Measurements from ENCODE around the gene STEAP1B.
"Not testable (repeated sequence)": the region's sequence is repeated elsewhere in the genome, so short reads cannot be mapped to it uniquely, and the experiment has no call there.

The STEAP1B gene

GRCh38 chr7:22457471-22457870 is 42.5 kb downstream of the STEAP1B start:
- in situ Hi-C loops (cut with MboI; ENCODE audit: low sequenced_read_pairs), result no loop called here

GRCh38 chr7:22454446-22454845 is 45.5 kb downstream of the STEAP1B start:
- in situ Hi-C loops (cut with MboI; ENCODE audit: low sequenced_read_pairs), result no loop called here

- in situ Hi-C loops (cut with MboI; ENCODE audit: low sequenced_read_pairs), result no loop called here
Observed at GRCh38 chr7:22452960-22453558, 46.9 kb downstream of the STEAP1B start.

GRCh38 chr7:22452142-22452959 is 47.6 kb downstream of the STEAP1B start:
- in situ Hi-C loops (cut with MboI; ENCODE audit: low sequenced_read_pairs), result no loop called here

- in situ Hi-C loops (cut with MboI; ENCODE audit: low sequenced_read_pairs), result not testable (repeated sequence)
Observed at GRCh38 chr7:22450013-22450412, 50.0 kb downstream of the STEAP1B start.

DNA sequence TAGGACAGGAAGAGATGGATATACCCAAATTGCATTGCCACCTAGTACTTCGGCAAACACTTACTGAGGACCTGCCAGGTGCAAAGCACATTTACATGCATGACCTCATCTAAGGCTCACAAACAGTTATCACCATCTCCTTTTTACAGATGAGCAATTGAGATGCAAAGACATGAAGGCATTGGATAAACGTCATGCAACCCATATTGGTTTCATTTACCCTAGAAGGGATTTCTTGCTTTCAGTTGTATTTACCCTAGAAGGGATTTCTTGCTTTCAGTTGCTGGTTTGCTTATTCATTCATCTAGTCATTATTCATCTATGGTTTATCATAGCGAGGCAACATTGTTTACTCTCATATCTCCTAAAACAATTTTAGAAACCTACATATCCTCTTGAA is 52.2 kb downstream of the STEAP1B start:
- in situ Hi-C loops (cut with MboI; ENCODE audit: low sequenced_read_pairs), result no loop called here

DNA sequence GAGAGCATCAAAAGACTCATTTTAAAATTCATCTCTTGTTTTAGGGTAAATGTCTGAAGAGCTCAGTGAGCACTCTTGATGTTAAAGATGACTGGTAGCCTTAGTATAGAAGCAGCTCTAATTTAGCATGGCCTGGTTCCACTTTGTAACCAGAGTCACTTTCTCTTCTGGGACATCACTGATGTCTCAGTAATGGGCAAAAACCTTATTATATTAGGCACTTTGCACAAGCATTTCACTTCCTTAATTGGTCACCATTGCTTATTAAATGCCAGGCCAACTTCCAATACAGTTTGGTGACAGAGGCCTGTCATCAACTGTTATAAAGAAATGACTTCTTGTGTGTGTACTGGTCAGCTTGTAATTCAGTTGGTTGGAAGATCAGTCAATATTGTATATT is 53.0 kb downstream of the STEAP1B start:
- in situ Hi-C loops (cut with MboI; ENCODE audit: low sequenced_read_pairs), result no loop called here

GRCh38 chr7:22445853-22446252 is 54.1 kb downstream of the STEAP1B start:
- in situ Hi-C loops (cut with MboI; ENCODE audit: low sequenced_read_pairs), result no loop called here

- in situ Hi-C loops (cut with MboI; ENCODE audit: low sequenced_read_pairs), result no loop called here
Observed at GRCh38 chr7:22445140-22445743, 54.7 kb downstream of the STEAP1B start.

DNA sequence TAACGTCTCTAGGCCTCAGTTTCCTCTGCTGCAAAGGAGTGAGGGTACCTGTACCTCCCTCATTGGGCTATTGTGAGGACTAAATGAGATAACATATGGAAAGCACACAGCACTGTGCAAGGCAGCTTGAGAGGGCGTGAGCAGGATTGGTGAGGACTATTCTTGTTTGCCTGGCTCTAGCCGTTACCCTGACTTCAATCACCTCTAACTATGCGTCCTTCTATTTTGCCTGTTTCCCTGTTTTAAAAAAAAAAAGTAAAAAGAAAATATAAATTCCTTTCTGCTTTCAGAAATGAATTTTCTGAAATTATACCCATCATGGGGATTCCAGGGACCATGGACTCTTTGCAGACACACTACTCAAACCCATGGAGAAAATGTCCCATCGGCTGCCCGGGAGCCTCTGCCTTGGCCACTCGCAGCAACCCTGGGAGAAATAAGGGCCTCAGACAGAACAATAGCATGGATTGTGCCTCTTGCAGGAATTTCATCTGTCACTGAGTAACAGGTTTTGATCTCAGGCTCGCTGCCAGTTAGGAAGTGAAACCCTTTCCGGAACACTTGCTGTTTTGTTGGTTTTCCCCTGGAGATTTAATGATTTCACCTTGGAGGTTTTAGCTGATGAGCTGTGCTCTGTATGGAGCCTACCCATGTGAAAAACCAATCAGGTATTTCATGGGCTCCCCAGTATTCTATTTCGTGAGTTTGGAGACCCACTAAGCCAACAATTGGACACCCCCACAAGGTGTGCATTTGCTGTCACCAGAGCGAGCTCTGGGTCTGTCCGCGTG is 55.6 kb downstream of the STEAP1B start:
- in situ Hi-C loops (cut with MboI; ENCODE audit: low sequenced_read_pairs), result no loop called here

DNA sequence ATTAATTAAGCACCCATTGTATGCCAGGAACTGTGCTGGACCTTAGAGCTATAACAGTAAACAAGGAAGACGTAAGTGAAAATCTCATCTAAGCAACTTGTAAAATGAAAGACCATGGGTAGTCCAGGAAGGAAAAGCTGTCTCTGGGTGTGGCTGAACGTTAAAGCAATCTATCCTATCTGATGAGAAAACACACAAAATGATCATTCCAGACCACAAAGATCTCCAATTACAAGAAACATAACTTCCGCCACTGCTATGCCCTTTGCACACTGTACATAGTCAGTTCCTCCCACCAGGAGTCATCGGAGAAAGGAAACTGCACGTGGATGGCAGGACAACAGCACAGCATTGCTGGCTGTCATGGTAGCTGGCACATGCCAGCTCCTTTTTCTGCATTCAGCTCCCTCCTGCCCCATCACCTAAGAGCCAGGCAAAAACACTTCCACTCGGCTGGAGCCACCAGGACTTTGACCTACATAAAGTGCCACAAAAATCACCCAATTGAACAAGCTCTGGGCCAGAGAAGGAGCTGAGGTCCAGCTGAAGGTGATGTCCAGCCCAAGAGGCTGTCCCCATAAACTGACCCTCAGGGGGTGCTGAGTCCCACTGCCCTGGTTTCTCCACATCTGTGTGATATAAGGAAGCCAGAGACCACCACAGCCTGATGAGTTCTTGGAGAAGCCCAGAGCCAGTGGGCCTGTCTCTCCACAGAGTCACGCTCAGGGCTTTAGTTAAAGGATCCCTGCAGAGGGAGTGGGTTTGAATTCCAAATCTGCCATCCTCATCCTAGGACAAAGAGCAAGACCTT is 56.4 kb downstream of the STEAP1B start:
- in situ Hi-C loops (cut with MboI; ENCODE audit: low sequenced_read_pairs), result no loop called here

GRCh38 chr7:22442882-22443369 is 57.1 kb downstream of the STEAP1B start:
- in situ Hi-C loops (cut with MboI; ENCODE audit: low sequenced_read_pairs), result no loop called here

- in situ Hi-C loops (cut with MboI; ENCODE audit: low sequenced_read_pairs), result no loop called here
Observed at GRCh38 chr7:22442187-22442881, 57.7 kb downstream of the STEAP1B start.

GRCh38 chr7:22441157-22441556 is 58.8 kb downstream of the STEAP1B start:
- in situ Hi-C loops (cut with MboI; ENCODE audit: low sequenced_read_pairs), result no loop called here

DNA sequence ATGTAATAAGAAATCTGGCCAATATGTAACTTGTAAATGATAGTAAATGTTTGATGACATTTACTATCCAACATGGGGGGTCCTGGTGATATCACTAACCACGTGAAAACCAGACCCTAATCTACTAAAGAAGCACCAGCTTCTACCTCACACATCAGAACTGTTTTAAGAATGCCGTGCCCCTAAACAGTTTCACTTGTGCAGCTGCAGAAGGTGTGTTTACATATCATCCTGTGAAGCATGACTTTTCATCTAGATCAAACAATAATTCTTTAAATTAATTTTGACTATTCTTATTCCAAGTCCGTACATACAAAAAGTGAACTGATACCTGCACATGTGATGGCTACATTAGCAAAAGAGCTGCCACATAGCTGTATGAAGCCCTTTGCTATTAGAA is 61.0 kb downstream of the STEAP1B start:
- in situ Hi-C loops (cut with MboI; ENCODE audit: low sequenced_read_pairs), result no loop called here

- in situ Hi-C loops (cut with MboI; ENCODE audit: low sequenced_read_pairs), result not testable (repeated sequence)
Observed at GRCh38 chr7:22436552-22436951, 63.4 kb downstream of the STEAP1B start.

DNA sequence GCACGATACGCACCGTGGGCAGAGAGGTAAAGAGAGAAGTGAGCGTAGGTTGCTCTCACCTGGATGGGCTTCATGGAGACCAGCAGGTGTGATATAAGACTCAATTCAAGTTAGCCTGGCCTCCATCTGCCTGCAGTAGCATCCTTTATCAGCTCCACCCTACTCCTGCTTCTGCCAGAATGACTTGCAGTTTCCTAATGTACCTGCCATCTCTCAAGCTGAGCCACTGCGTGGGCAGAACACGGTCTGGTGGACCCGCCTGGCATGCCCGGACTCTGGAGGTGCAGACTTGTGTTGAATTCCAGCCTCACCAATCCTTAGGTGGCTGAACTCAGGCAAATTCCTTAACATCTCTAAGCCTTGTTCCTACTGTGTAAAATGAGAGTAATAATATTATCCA is 64.3 kb downstream of the STEAP1B start:
- in situ Hi-C loops (cut with MboI; ENCODE audit: low sequenced_read_pairs), result no loop called here

DNA sequence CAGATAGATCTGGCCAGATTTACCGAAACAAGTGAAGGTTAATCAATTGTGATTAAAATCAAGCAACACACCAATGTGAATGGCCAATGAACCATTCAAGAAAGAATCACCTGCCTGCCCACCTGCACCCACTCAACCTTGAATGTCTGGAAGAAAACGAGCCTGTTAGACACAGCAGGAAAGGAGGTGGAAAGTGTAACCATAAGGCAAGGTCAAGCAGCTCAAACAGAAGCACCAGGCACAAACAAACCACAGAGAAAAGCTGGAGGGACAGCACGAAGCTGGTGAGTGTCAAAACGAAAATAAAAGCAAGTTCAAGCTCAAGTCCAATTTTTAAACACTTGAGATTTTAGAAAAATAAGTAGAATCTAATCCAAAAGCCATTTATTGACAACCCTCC is 64.9 kb downstream of the STEAP1B start:
- in situ Hi-C loops (cut with MboI; ENCODE audit: low sequenced_read_pairs), result no loop called here

GRCh38 chr7:22433710-22434460 is 66.1 kb downstream of the STEAP1B start:
- in situ Hi-C loops (cut with MboI; ENCODE audit: low sequenced_read_pairs), result no loop called here

Measured in hTERT RPE-1 (cell line).